Loucy (cell line): ENCODE measurements around the gene SPOCK1.

Experiments
- H2AFZ ChIP-seq: fragments of 200-600 bp; sonication (generic); 2 replicates; pipeline ENCODE4 v1.6.0; 2016; ENCODE audit warnings: antibody characterized with exemption, mild to moderate bottlenecking, low read length, moderate library complexity
- H3F3A ChIP-seq: fragments of 200-600 bp; 2 replicates; pipeline ENCODE4 v1.6.0; 2016; ENCODE audit warnings: antibody characterized with exemption, low read depth, mild to moderate bottlenecking
- H3K27me3 ChIP-seq: fragments of 200-600 bp; sonication (generic); 2 replicates; pipeline ENCODE4 v1.6.1; 2014; ENCODE audit warnings: low read length, mild to moderate bottlenecking; ENCODE audit not compliant: insufficient read depth, poor library complexity, severe bottlenecking
- H3K36me3 ChIP-seq: fragments of 200-600 bp; sonication (generic); 2 replicates; pipeline ENCODE4 v1.6.1; 2016; ENCODE audit warnings: low read length; ENCODE audit not compliant: insufficient read depth
- H3K4me1 ChIP-seq: fragments of 200-600 bp; sonication (generic); 2 replicates; pipeline ENCODE4 v1.5.1; 2014; ENCODE audit warnings: low read length, mild to moderate bottlenecking; ENCODE audit not compliant: insufficient read depth, poor library complexity, severe bottlenecking
- H3K4me2 ChIP-seq: fragments of 200-600 bp; sonication (generic); 2 replicates; pipeline ENCODE4 v1.6.0; 2014; ENCODE audit warnings: antibody characterized with exemption, low read length, low read depth, mild to moderate bottlenecking; ENCODE audit not compliant: poor library complexity, severe bottlenecking
- H3K4me3 ChIP-seq: fragments of 200-600 bp; sonication (generic); 2 replicates; pipeline ENCODE4 v1.5.1; 2014; ENCODE audit warnings: low read length, mild to moderate bottlenecking, mixed read lengths; ENCODE audit not compliant: poor library complexity, severe bottlenecking
- H3K79me2 ChIP-seq: fragments of 200-600 bp; sonication (generic); 2 replicates; pipeline ENCODE4 v1.6.1; 2014; ENCODE audit warnings: low read length; ENCODE audit not compliant: insufficient read depth
- H3K9ac ChIP-seq: fragments of 200-600 bp; sonication (generic); 2 replicates; pipeline ENCODE4 v1.6.0; 2014; ENCODE audit warnings: mild to moderate bottlenecking, low read depth, low read length, moderate library complexity; ENCODE audit not compliant: poor library complexity, severe bottlenecking
- H3K9me2 ChIP-seq: fragments of 200-600 bp; sonication (generic); replicated peaks from 2 replicates; pipeline ENCODE4 v1.6.1; 2016; ENCODE audit warnings: low read depth, low read length, mixed read lengths
- H3K9me3 ChIP-seq: fragments of 200-600 bp; sonication (generic); 2 replicates; pipeline ENCODE4 v1.6.1; 2014; ENCODE audit warnings: mild to moderate bottlenecking, antibody characterized with exemption, low read length, low read depth; ENCODE audit not compliant: insufficient read depth
- H4K20me1 ChIP-seq: fragments of 200-600 bp; sonication (generic); 2 replicates; pipeline ENCODE4 v1.6.0; 2014; ENCODE audit warnings: antibody characterized with exemption, low read length, mild to moderate bottlenecking; ENCODE audit not compliant: insufficient read depth, poor library complexity, severe bottlenecking
- CTCF ChIP-seq: fragments of 200-600 bp; sonication (generic); conservative IDR thresholded peaks from 2 replicates; pipeline ENCODE4 v1.5.1; 2014; ENCODE audit warnings: mild to moderate bottlenecking, antibody characterized with exemption, low read length
- EZH2phosphoT487 ChIP-seq: fragments of 200-600 bp; IDR thresholded peaks from 2 replicates; pipeline ENCODE4 v1.6.1; 2018; ENCODE audit warnings: antibody characterized with exemption, mild to moderate bottlenecking, moderate library complexity, borderline replicate concordance

SPOCK1 gene

GRCh38 chr5:137118629-137119028 is 380.5 kb downstream of the SPOCK1 start:
- Histone ChIP-seq H3F3A (no peaks in the 10 kb centered on the region), H3K9me3 (no peaks in the 10 kb centered on the region), H3K4me2 (no peak overlapping the region), H3K4me1 (no peaks in the 10 kb centered on the region), H3K9ac (no peak overlapping the region), H3K27me3 (no peaks in the 10 kb centered on the region), H4K20me1 (no peaks in the 10 kb centered on the region), H2AFZ (no peak overlapping the region), H3K36me3 (no peaks in the 10 kb centered on the region), H3K4me3 (no peak overlapping the region), H3K9me2 (no peaks in the 10 kb centered on the region), H3K79me2 (no peaks in the 10 kb centered on the region)
- TF ChIP-seq CTCF = no peak
- TF ChIP-seq EZH2phosphoT487 = no peak

- no peaks in the 10 kb centered on the region for H3K9me2 ChIP-seq
- TF ChIP-seq CTCF (no peak), EZH2phosphoT487 (no peak)
- no peak overlapping the region for H3K4me3 ChIP-seq
- H3K79me2 ChIP-seq = no peaks in the 10 kb centered on the region
- no peaks in the 10 kb centered on the region for H3F3A ChIP-seq
- no peak overlapping the region for H2AFZ ChIP-seq
- no peaks in the 10 kb centered on the region for H4K20me1 ChIP-seq
- no peak overlapping the region for H3K9ac ChIP-seq
- no peaks in the 10 kb centered on the region for H3K36me3 ChIP-seq
- H3K27me3 ChIP-seq = no peaks in the 10 kb centered on the region
- no peaks in the 10 kb centered on the region for H3K9me3 ChIP-seq
- no peak overlapping the region for H3K4me2 ChIP-seq
- no peaks in the 10 kb centered on the region for H3K4me1 ChIP-seq
Measured at GRCh38 chr5:137115152-137115551, 384.0 kb downstream of the SPOCK1 start.

GRCh38 chr5:137114529-137114928 is 384.6 kb downstream of the SPOCK1 start:
- Histone ChIP-seq H3K36me3 (no peaks in the 10 kb centered on the region), H3K4me3 (no peak overlapping the region), H4K20me1 (no peaks in the 10 kb centered on the region), H3K27me3 (no peaks in the 10 kb centered on the region), H3F3A (no peaks in the 10 kb centered on the region), H3K9ac (no peak overlapping the region), H3K9me2 (no peaks in the 10 kb centered on the region), H3K79me2 (no peaks in the 10 kb centered on the region), H3K9me3 (no peaks in the 10 kb centered on the region), H3K4me1 (no peaks in the 10 kb centered on the region), H2AFZ (no peak overlapping the region), H3K4me2 (no peak overlapping the region)
- TF ChIP-seq EZH2phosphoT487 (no peak), CTCF (no peak)
